A549 treated with GW870086 at 1 μM for 4 hours (cell line): Measurements from ENCODE around the gene PTPRZ1. TPM values are rescaled to one million over a fixed set of nuclear protein-coding genes. Genes with fewer than 3 reads are reported as not detected.

Experiments
- total RNA-seq: library from RNA; stranded (reverse); fragments of 200-300 nt; extraction: Qiagen RNA extraction; gene quantifications from 5 replicates; pipeline ENCODE4 v1.2.3, GENCODE V29; 2022; ENCODE audit warnings: low read depth

PTPRZ1 gene
- total RNA-seq, result not detected in 5 replicates

DNA sequence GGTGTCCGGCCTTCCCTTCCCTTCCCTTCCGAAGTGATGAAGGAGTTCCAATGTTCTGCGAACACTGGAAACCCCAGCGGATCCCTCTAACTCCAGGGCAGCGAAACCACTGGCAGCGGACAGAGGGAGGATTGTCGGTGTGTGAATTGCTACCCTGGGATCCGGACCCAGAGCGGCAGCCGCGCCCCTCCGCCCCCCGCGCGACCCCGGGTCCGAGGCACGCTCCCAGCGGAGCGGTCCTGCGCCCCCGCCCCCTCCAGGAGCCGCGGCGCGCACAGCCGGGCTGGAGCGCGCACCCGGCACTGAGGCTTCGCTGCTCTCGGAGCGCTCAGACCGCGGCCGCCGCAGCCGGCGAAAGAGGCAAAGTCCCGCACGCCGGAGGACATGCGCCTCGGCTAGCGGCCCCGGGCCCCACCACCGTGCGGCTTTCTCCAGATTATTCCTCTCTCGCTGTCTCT, at the start of gene PTPRZ1:
TSS of gene PTPRZ1 (plus strand) at position 331 of the 458 bp plus-strand sequence. CDS start 339 bp downstream, outside the sequence.

